GM19351 (cell line): Measurements from ENCODE around the gene TAF15.

Experiments
- ATAC-seq: cut with Tn5 transposase; IDR thresholded peaks from one replicate; pipeline ENCODE4 v1.9.1; 2021; ENCODE audit warnings: mild to moderate bottlenecking, moderate library complexity; ENCODE audit not compliant: unreplicated experiment

The TAF15 gene

DNA sequence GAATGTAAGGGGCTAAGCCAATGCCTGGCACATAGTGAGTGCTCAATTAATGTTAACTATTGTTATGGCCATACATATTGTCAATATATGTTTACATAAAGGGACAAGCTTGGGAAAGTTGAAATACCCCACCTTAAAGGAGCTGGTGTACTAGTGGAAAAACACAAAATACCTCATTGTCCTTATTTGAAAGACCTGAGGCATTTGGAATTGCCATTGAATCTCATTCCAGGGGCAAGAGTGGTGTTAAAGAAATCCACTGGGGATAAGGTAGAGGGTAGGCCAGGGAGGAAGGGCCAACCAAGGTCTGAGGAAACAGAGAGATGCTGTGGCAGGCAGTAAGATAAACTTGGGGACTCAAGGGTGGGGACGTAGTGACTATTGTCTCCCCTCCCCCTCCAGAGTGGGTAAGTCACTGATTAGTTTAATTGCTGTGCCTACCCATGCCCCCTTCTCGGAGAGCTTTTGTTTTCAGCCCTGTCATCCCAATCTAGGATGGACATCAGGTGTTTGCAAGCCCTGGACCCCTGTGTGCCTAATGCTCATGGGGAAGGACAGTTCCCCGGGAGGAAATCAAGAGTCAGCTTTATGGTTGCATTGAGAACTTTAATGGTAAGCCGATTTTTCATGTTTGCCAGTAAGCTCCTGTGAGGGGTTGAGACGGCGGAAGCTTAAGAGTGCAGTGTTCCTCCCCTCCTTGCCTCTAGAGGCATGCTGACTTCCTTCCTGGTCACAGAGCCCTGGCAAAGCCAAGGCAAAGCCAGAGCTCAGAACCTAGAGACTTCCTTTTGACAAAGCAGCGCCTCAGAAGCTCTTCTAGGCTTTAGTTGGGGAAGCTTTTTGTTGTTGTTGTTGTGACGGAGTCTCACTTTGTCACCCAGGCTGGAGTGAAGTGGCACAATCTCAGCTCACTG lies 61.9 kb downstream of the TAF15 start:
- no peak for ATAC-seq

DNA sequence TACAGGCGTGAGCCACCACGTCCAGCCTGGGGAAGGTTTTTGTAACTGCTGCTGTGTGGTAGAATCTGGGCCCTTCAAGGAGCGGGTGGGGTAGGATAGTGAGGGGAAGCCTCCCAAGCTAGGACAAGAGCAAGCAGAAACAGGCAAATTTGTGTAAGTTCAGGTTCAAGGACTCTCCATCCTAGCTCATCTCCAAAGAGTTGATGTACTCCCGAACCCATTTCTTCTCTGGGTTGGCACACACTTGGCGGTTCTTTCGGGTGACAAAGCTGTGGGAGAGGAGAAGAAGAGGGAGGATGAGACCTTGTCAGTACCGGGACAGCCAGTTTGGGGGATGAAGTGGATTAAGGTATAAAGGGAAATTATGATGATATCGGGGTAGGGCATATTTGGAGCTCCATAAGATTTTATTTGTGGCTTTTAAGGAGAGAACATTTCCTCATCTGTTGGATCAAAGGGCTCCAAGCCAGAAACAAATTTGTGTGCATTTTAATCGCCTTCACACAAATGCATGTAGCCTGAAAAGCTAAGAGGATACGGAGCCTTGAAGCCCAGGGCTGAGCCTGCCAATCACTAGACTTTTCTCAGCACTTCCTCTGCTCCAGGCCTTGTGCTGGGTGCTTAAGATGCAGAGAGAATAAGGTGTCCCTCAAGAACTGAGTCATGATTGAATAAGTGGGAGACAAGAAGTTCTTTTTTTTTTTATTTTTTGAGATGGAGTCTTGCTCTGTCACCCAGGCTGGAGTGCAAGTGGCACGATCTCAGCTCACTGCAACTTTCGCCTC lies 63.1 kb downstream of the TAF15 start:
- no peak for ATAC-seq

DNA sequence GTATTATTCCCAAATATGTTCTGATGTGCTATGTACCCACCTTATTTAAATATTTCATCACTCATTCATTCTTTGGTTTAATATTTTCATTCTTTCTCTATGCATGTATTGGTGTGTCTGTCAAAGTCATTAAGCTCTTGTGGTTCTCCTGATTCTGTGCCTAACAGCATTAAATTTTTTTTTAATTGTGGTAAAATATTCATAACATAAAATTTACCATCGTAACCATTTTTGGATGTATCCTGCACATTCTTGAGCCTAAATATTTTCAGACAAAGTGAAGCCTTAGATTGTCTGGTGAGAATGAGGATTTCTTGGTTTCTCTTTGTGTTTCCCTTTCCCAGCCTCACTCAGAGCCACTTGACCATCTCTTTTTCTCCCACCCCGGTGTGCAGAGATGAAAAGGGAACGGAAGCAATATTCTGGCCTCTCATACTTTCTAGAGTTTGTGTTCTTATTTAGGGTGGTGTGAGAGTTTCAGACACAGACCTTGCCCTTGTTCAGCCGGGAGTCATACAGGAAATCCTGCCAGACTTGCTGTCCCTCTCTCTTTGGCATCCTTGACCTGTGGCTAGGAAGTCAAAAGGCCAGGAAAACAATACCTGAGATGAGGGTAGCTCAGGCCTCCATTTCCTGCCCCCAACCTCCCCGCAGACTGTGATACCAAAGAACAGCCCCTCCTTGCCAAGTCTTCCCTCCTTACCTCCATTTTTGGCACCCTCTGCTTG lies 66.0 kb downstream of the TAF15 start:
- ATAC-seq = no peak

DNA sequence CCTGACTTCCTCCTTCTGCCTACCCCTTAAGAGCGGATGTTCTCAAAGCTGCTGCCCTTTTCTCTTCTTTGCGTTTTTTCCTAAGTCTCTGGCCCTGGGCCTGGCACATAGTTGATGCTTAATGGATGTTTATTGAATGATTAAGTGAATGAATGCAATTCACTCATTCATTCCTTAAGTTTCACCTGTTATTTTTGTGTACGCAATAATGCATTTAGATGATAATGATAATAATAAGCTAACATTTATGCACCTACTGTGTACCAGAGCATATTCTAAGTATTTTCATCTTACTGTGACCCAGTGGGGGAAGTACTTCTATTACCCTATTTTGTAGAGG lies 66.5 kb downstream of the TAF15 start:
- ATAC-seq = no peak

DNA sequence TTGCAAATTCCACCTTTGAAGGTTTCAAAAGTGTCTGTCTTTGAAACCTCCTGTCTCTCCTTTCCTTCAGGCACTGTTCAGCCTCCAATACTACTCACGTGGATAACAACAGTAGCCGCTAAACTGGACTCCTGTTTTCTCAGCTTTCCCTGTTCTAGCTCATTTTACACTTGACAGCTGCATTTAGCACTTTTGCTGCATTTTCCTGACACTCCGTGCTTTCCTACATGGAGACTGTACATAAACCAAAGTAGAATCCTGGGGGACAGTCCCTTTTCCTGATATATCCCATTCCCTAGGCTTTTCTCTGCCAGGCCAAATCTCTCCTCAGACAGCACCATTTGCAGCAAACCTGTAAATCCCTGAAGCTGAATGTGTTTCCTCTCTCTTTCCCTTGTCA lies 67.2 kb downstream of the TAF15 start:
- ATAC-seq = no peak

DNA sequence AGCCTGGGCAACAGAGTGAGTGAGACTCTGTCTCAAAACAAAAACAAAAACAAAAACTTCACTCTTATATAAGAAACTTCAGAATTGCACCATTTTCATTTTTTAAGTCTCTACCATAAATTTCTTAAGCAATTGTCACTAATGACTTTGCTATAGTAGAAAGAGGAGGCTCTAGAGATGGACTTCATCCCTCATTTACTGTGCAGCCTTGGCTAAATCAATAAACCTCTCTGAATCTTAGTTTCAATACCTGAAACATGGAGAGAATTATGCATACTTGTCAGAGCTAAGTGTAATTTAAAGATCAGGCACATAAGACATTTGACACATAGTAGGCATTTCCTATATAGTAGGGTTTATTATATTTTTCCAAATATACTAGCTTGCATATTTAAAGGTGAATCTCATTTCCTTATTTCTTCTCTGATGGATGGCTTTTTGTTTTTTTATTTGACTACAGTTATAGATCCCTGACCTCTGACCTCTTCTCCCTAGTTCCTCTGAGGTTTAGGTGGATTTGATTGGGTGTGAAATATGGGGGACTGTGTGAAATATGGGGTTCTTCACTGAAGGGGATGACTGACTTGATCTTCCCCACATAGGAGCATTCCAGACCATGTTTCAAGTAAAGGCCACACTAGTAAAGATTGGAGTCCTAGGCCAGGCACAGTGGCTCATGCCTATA lies 68.2 kb downstream of the TAF15 start:
- ATAC-seq = no peak

DNA sequence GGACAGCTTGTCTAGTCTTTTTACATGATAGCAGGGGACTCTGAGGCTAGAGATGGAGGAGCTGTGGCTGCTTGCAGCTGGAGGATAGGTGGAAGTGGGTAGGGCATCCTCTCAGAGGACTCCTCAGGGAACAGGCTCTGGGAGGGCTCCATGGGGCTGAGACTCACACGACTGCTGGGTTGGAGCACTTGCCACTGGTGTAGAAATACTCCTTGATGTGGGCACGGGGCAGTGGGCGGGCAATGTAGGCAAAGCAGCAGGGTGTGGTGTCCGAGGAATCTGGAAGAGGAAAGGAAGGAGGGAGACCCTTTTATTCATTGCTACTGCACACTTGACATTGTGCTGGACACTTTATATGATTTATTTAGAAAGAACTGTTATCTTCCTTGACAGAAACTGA lies 69.1 kb downstream of the TAF15 start:
- ATAC-seq = no peak

DNA sequence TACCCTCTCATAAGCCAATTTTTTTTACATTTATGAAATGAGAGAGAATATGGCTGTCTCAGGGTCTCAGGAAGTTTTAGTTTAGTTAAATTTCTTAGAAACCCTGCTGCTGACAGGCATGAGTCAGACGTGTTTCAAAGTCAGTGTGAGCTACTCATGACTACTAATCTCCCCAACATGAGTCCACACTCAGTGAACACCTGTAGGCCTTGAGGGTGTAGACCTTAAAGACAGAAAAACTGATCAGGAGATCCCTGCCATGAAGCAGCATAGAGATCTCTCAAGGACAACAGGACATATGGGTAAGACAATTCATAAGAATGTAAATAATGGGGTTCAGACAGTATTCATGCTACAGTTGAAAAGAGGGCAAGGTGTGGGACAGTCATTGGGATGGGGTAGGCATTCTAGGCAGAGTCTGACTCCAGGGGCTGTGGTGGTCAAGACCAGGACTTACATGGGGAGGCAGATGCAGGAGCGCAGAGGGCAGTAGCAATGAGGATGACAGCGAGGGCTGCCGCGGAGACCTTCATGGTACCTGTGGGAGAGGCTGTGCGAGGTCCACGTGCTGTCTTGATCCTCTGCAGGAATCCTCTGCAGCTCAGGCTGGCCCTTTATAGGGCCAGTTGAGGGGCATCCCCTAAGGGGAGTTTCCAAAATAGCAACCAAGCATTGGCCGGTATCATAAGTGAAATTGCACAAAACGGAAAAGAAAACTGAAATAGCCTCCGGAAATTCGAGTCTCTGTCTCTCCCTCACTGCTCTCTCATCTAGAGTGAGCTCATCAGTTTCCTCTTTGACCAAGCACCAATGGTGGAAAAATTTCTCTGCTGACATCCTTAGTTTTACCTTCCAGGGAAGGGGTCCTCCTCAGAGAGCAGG lies 70.7 kb downstream of the TAF15 start, which contains the start of gene CCL5:
CCL5 (minus strand) TSS at position 588 of the 882 bp plus-strand sequence.
- peak; percentile 95 for ATAC-seq

DNA sequence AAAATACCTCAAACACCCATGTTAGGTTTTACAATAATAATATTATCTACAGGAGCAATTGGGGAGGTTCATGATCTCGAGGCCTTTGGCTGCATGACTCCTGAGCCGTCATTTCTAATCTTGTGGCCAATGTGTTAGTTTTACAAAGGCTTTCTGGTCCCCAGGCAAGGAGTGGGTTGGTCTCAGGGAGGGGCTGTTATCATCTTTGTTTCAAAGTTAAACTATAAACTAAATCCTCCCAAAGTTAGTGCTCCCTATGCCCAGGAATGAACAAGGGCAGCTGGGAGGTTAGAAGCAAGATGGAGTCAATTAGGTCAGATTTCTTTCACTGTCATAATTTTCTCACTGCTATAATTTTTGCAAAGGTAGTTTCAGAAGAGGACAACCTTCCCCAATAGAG lies 80.0 kb downstream of the TAF15 start:
- no peak for ATAC-seq

DNA sequence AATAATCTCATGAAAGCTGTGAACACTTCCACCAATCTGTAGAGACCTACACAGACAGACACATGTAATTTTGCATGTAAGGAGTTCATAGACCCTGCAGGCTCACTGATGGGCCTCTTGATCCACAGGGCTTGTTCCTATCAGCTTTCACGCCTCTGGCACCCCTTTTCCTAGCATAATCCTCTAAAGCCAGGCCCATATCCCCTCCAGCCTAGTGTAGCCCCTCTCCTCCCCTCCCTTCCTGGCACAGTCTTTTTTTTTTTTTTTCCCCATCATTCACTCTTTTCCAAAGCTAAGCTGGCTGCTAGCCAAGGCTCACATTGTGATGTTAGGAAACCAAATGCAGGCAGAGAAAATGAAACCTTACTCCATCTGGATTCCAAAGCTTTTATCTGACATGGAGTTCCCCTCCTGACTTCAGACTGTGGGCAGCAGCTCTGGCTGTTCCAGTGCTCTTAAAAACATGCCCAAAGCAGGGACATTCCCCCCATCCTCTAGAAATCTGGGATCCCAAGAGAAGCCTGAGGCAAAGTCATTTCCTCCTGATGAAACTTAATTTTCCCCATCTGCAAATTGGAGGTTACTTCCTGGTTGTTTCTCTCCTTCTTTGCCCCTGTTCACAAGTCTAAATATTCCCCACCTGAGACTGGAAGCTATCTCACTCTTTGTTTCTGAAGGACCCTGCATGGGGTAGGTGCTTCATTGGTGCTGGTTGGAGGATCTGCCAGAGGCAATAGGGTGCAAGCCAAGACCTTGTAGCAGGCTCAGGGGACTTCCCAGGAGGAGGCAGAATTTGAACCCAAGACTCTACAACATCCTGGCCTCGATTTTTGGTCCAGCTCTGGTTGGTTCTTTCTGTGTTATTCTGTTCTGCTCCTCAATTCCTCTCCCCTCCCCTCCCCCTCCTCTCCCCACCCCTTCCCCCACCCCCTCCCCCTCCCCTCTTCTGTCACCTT lies 80.8 kb downstream of the TAF15 start:
- no peak for ATAC-seq

DNA sequence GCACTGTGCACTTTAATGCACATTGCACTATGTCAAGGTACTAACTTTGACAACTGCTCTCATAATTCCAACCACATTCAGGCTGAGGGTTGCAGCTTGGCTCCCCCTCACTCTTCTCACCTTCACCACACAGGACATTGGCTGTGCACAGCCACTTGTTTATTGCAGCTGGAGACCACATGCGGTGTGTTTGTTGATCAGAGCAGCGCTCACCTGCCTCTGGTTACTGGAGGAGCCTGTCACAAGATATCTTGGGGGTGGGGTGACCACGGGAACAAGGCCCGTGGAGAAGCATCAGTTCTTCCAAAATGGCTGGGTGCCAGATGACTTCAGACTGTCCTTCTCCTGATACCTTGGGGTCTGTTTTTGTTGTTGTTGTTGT lies 81.5 kb downstream of the TAF15 start:
- no peak for ATAC-seq

DNA sequence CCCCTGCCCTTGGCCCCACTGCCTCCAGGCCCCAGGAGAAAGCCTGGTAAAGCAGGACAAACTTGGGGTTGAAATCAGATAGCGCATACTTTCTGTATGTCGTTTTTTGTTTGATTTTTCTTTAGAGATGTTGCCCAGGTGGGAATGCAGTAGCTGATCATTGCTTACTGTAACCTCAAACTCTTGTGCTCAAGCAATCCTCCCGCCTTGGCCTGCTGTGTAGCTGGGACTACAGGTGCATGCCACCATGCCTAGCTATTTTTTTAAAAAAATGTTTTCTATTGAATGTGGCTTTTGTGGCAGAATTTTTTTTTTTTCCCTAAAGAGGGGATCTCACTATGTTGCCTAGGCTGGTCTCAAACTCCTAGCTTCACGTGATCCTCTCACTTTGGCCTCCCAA lies 82.0 kb downstream of the TAF15 start:
- ATAC-seq = no peak

DNA sequence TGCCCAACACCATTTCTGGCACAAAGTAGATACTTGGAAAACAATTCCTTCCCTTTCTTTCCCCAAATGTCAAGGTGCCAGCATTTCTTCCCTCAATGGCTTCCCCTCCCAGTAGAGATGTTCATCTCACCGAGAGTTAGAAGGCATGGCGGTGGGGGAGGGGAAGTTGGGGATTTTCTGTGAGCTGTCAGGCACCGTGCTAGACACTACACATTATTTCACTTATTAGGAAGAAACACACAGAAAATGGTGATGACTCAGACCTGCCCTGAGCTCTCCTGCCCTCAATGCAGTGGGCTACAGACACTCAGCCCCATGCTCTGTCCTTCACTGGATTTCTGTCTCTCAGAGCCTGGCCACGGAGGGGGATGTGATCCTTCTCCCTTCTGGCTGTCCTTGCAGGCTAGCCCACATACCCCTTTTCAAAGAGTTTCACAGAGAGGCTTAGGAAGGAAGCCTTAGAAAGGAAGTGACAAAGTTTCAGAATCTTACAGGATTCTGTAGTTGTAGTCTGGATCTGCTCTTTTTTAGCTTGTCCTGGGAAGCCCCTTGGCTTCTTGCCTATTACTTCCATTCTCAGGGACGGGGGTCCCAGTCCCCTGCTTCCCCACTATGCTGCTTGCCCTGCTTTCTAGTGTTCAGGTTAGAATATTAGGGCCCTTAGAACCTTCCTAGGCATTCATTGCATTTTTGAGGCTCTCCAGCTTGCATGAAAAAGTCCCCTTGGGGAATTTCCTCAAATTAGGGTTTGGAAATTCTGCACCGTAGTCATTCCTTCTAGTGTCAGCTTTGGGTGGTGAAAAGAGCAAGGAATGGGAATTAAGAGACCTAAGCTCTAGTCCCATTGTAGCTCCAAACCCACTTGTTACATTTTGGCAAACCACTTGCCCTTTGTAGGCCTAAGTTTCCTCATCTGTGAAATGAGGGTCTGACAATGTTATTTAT lies 83.1 kb downstream of the TAF15 start:
- no peak for ATAC-seq

DNA sequence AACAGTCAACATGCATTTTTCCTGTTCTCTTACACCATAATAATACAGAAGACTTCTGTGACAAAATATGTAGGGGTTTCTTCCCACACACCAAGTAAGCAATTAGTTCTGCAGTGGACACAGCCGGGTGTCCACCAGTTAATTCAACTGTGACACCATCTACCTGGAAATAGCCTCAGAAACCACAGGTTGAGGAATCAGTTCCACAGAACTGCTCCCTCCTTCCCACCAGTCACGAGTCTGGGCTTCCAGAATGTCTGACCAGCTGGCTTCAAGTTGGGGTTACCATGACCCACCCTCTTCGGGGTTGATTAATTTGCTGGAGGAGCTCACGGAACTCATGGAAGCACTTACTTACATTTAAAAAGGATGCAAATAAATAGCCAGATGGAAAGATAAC lies 84.5 kb downstream of the TAF15 start:
- no peak for ATAC-seq

DNA sequence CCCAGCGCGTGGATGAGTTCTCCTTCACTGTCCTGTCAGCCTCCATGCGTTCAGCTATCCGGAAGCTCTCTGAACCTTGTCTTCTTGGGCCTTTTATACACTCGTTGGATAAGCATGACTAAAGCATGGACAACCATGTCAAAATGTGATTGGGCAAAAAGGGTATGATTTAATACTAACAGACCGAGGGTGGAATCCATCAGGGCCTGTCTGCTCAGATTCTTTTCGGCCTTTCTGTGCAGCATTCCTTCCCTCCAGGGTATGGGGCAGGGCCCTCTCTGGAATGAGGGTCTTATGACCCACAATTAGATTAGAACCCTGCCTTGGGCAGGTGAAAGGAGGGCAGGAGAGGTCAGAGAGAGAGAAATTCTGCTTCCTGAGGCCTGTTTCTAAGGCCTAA lies 84.9 kb downstream of the TAF15 start:
- ATAC-seq = no peak

DNA sequence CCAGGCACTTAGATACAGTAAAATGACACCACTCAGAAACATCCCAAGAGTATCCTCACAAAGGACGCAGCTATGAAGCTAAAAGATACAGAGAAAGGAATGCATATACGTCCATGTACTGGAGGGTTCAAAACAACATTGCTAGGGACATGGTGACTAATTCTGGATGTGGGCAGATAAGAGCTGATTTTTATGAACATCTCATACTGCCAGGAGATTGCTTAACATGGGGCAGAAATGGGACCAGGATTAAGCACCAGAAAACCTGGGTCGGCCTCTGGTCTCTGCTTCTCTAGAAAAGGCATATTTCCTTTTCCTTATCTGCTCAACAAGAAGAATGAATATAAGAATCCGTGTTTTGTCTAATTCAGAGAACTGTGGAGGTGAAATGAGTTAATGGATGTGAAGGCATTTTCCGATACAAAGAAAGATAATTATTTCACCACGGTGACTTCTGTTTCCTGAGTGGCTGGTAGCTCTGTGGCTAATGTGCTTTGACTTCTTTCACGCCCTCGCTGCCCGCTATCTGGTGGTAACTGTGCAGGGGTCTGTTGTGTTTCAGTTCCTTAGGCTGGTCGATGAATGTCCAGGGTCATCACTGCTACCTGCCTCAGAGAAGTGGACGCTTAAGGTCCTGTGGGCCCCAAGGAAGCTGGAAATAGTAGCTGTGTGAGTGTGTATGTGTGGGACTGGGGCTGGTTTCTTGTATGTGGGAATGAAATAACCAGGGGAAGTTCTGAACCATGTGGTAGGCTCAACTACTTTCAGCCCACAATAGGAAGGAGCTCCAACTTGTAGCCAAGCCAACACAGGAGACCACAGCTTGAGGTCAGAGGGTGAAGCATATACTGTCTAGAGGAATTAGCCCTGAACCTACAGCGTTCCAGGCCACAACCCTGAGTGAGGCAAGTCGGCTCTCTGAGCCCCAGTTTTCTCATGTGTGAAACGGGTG lies 86.6 kb downstream of the TAF15 start:
- ATAC-seq = no peak
